Myometrial cell (primary cell): ENCODE measurements around the gene CSPG4. TPM values are rescaled to one million over a fixed set of nuclear protein-coding genes. Genes with fewer than 3 reads are reported as not detected.

Experiments
- total RNA-seq: library from RNA; depleted of rRNA; stranded (reverse); fragments of >200 nt; gene quantifications from 2 replicates; pipeline ENCODE4 v1.2.3, GENCODE V29; 2015

Gene CSPG4, protein sequence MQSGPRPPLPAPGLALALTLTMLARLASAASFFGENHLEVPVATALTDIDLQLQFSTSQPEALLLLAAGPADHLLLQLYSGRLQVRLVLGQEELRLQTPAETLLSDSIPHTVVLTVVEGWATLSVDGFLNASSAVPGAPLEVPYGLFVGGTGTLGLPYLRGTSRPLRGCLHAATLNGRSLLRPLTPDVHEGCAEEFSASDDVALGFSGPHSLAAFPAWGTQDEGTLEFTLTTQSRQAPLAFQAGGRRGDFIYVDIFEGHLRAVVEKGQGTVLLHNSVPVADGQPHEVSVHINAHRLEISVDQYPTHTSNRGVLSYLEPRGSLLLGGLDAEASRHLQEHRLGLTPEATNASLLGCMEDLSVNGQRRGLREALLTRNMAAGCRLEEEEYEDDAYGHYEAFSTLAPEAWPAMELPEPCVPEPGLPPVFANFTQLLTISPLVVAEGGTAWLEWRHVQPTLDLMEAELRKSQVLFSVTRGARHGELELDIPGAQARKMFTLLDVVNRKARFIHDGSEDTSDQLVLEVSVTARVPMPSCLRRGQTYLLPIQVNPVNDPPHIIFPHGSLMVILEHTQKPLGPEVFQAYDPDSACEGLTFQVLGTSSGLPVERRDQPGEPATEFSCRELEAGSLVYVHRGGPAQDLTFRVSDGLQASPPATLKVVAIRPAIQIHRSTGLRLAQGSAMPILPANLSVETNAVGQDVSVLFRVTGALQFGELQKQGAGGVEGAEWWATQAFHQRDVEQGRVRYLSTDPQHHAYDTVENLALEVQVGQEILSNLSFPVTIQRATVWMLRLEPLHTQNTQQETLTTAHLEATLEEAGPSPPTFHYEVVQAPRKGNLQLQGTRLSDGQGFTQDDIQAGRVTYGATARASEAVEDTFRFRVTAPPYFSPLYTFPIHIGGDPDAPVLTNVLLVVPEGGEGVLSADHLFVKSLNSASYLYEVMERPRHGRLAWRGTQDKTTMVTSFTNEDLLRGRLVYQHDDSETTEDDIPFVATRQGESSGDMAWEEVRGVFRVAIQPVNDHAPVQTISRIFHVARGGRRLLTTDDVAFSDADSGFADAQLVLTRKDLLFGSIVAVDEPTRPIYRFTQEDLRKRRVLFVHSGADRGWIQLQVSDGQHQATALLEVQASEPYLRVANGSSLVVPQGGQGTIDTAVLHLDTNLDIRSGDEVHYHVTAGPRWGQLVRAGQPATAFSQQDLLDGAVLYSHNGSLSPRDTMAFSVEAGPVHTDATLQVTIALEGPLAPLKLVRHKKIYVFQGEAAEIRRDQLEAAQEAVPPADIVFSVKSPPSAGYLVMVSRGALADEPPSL (N-terminal part only)
- 138 and 143 TPM in 2 replicates for total RNA-seq

DNA sequence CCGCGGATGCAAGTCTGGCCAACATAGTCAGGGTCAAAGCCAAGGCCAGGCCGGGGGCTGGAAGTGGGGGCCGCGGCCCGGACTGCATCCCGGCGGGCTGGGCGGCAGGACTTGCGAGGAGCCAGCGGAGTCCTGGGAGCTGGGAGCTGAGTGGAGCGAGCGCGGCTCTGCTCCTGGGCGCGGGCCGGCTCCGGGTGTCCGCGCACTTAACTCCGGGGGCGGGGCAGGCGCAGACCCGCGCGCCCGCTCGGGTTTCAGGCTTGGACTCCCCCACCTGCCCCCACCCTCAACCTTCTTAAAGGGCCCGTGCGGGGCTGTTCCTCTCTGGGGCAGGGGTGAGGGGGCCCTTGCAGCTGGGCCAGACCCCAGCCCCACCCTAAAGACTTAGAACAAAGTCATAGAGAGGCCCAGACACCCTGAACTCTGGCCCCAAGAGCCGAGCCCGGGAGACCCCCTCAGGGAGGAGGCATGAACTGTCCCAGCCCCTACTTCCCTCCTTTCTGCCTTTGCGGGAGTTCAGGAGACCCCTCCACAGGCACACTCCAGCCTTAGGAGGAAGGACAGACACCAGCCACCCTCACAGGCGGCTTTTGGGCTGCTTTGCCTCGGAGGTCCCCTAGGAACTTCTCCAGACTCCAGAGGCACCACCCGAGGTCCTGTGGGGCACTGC, at the start of gene CSPG4:
Gene CSPG4, minus strand, starts transcription at position 181 of the 670 bp plus-strand sequence. Its CDS starts 93 bp downstream, at position 88.

DNA sequence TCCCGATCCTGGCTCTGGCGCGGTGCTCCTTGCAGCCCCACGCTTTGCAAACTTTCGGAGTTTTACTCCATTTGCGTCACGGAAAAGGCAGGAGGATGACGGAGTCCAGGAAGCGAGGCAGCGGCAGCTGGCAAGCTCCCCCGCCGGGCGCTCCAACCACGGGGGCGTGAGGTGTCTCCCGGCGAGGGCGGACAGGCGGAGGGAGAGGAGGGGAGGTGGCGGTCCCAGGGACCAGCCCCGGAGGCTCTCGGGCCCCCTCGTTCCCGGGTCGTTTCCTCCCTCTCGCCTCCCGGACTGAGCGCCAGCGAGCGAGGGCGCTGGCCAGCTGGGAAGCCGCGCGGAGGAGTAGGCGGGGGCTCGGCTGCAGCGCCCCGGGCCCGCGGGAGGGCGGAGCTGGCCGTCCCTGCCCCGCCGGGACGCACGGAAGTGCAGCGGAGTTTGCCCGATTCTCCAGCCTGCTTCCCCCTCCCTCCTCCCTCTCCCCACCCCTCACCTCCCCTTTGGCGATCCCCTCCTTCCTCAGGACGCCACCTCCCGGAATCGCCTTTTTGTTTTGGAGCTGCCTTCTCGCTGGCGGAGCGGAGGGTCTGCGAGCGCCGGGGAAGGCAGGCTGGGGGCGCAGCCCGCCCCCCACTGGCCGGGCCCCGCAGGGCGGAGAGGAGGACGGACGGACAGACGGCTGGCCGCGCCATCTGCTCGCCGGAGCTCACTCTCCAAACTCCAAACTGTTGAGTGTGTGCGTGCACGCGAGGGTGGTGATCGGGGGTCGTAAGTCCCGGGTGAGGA, 65.1 kb downstream of the CSPG4 start, which contains the start of gene SNX33:
Gene SNX33, plus strand, starts transcription at position 543 of the 786 bp plus-strand sequence. CDS start 1,191 bp downstream, outside the sequence.

DNA sequence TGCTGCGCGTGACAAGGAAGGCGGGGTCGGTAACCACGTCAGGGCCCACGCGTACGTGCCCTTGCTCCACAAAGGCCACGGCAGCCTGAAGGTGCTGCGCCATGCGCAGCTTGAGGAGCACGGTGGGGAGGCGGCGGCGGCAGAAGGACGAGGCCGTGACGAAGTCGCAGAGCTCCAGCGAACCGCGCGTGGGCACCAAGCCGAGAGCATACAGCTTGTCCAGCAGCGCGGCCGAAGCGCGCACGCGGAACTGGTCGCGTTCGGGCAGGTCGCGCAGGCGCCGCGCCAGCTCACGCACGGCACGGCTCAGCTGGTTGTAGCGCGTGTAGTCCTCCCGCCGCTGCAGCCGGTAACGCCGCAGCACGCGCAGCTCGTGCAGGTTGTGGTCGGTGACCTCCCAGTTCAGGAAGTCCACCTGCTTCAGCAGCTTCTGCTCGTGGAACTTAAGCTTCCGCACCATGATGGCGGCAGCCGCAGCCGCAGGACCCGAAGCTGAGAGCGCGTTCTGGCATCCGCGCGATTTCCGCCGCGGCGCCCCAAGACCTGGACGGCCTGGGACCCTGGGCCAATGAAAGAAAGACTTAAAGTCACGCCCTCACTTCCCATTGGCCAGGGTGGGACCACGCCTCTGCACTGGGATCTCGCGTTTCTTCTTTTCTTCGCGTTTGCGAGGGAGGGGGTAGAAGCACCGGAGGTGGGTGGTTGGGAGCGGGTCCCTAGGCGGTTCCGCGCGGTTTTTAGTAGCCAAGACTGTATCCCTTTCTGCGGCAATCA, 72.8 kb downstream of the CSPG4 start, which contains the start of gene IMP3:
Gene IMP3, minus strand, starts transcription at position 516 of the 774 bp plus-strand sequence. Its CDS starts 56 bp downstream, at position 460.

DNA sequence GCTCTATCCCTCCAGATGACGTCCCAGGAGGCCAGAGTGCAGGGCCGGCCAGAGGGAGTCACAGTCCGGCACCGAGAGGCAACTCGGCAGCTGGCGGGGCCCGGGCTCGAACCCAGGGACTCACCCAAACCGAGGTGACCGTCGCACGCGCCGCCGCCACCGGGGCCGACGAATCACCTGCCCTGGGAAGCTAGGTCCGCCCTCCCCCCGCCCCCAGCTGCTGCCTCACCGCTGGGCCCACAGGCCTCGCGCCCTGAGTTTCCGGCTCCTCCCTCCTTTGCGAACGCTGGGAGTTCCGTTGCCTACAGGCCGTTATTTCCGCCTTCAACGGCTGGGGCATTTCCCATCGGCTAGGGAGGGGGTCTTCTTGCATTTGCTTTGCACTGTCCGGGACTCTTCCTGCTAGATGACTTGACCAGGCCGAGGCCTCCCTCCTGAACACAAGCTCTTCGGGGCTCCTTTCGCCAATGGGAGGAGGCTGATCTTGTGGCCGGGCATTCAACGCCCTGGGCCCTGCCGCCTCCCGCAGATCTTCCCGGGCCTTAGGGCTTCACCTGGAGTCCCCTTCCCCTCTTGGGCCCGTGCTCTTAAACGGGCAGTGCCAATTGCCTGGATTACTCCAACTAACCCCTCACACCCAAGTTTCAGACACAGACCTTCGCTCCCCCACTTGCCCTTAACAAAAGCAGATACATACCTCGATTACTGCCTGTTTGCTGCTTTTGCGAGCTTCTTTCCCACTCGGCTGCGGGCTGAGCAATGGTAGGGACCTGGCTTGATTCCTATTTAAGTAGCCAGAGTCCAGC, 86.9 kb downstream of the CSPG4 start, which contains the start of gene SNUPN:
Gene SNUPN, minus strand, starts transcription at position 184 of the 806 bp plus-strand sequence. CDS start 4,674 bp downstream, outside the sequence.

Other genes with a start within 250 kb of the CSPG4 start
- 15.6 and 22.0 TPM in 2 replicates for gene PTPN9, start 133.5 kb downstream of the CSPG4 start, total RNA-seq
- gene SNUPN, start 87.1 kb downstream of the CSPG4 start, total RNA-seq, result 23.9 and 33.5 TPM in 2 replicates
- 67.5 and 73.5 TPM in 2 replicates for gene IMP3, start 72.6 kb downstream of the CSPG4 start, total RNA-seq
- 20.0 and 26.2 TPM in 2 replicates for gene SNX33, start 64.9 kb downstream of the CSPG4 start, total RNA-seq
- 34.9 and 37.7 TPM in 2 replicates for gene UBE2Q2, start 130.6 kb upstream of the CSPG4 start, total RNA-seq
- gene FBXO22, start 191.0 kb upstream of the CSPG4 start, total RNA-seq, result 47.0 and 53.5 TPM in 2 replicates